ENCODE results near the gene SASH1.
"Not testable (repeated sequence)": the region's sequence is repeated elsewhere in the genome, so short reads cannot be mapped to it uniquely, and the experiment has no call there.

The SASH1 gene

GRCh38 chr6:148329596-148330381 lies 12.8 kb upstream of the SASH1 start:
- DNase-seq (ENCODE audit: low read depth): no peak

DNA sequence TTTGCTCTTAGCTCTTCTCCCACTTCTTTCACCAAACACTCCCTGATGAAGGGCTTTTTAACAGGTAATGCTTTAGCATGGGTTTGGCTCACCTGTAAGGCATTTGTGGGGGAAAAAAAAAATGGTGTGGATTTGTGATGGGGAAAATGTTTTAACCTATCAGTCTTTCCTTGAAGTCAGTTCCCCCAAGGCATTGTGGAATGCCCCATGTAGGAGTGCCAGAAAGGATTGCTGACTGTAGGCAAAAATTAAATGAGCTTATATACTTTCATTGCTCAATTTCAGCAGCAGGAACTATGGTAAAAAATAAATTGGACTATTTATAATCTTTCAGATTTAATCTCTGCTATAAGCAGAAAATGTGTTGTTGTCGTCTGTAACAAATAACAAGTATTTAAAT lies 10.6 kb upstream of the SASH1 start:
- no peak for DNase-seq (ENCODE audit: low read depth)

DNA sequence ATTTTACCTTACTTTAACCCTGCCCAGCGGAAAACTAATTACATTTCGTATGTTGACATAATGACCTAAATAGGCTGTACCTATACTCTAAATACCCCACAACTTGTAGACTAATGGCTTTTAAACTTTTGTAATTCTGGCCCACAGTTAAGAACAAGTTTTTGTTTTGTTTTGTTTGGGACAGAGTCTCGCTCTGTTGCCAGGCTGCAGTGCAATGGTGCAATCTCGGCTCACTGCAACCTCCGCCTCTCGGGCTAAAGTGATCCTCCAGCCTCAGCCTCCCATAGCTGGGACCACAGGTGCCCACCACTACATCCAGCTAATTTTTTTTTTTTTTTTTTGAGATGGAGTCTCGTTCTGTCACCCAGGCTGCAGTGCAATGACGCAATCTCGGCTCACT lies 5.7 kb upstream of the SASH1 start:
- DNase-seq (ENCODE audit: low read depth): no peak

- no peak for DNase-seq (ENCODE audit: low read depth)
Observed at GRCh38 chr6:148339766-148340165, 2.9 kb upstream of the SASH1 start.

- no peak for DNase-seq (ENCODE audit: low read depth)
Observed at GRCh38 chr6:148340586-148341297, 1.9 kb upstream of the SASH1 start.

DNA sequence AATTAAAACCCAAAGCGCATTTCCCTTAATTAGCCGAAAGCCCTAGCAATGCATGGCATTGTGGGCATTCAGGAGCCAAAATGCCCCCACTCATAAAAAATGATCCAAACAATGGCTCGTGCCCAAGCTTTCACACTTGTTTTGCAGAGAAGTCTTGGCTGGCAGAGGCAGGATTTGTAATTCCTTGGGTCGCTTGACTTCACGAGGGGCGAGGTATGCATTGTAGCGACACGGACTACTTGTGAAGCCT lies 613 bp upstream of the SASH1 start:
- no peak for DNase-seq (ENCODE audit: low read depth)

DNA sequence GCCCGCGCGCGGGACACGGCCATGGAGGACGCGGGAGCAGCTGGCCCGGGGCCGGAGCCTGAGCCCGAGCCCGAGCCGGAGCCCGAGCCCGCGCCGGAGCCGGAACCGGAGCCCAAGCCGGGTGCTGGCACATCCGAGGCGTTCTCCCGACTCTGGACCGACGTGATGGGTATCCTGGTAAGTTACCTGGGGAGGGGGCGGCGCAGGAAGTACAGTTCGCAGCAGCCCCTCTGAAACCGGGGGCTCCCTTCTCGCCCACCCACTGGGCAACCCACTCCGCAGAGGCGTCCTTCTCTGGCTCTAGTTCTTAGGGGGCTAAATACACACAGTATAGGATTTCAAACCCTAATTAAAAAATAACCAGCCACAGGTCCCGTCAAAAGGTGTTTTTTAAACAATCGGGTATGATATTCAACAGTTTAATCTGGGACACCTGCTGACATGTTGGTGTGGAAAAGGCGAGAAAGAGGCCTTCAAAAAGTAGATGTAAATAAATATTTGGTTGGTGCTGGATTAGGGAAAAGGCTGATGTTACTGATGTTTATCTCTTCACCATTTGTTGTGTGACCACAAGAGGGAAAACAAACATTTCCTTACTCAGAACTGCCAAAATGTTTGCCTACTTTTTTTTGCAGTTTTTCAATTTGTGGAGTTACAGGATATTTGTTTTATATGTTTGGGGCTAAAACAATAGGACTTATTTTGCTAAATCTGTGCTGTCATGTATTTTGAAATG lies 577 bp downstream of the SASH1 start:
- DNase-seq (ENCODE audit: low read depth): no peak

- DNase-seq (ENCODE audit: low read depth): no peak
Observed at GRCh38 chr6:148345176-148345575, 2.5 kb downstream of the SASH1 start.

GRCh38 chr6:148345578-148345977 lies 2.9 kb downstream of the SASH1 start:
- no peak for DNase-seq (ENCODE audit: low read depth)

DNA sequence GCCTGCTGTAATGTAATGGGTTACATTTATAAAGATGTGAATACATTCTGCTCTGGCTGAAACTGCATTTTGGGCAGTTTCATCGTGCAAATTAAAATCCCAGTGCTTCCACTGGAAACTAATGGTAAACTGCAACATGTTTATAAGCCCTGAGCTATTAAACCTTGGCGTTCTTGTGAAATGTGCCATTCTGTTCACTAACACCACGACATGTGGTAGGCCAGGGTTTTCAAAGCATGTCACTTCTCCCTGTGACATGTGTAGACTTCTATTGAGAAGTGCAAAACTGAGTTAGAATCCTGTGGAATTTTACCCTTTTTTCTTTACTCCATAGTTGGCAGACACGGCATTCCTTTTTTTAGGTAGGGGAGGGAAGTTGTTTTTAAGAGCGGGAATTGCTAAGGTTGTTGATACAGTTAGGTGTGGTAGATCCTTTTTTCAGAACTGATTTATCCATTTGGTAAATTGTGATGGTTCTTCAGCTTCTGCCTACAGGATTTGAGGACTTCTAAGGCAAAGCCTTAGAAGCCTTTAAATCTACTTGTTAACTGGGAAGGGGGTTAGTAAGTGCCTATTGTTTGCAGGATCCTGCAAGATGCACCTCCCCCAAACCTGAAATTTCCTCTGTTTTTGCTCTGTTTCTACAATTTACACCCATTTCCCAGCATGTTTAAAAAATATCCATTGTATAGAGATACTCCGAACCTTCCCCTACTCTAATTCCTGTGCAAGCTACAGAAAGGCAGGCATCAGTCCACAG lies 4.2 kb downstream of the SASH1 start:
- no peak for DNase-seq (ENCODE audit: low read depth)

- no peak for DNase-seq (ENCODE audit: low read depth)
Observed at GRCh38 chr6:148347441-148348054, 4.9 kb downstream of the SASH1 start.

DNA sequence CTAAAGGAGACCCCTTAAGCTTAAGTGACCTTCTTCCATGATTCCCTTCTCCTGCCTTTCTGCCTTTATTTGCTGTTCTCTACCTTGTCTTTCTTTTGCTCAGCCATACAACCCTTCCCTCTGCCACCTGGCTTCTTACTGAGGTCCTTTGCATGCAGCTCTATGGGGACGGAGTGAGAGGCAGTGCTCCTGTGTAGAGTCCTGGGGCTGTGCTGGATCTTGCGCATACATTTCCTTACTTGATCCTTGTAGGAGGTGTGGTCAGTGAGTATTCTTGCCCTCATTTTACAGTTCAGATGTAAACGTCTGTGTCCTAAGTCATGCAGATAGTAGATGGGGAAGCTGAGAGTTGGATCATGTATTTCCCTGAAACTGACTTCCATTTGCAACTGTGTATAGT lies 5.7 kb downstream of the SASH1 start:
- no peak for DNase-seq (ENCODE audit: low read depth)

- DNase-seq (ENCODE audit: low read depth): no peak
Observed at GRCh38 chr6:148348778-148349177, 6.1 kb downstream of the SASH1 start.

GRCh38 chr6:148349466-148349865 lies 6.8 kb downstream of the SASH1 start:
- no peak for DNase-seq (ENCODE audit: low read depth)

DNA sequence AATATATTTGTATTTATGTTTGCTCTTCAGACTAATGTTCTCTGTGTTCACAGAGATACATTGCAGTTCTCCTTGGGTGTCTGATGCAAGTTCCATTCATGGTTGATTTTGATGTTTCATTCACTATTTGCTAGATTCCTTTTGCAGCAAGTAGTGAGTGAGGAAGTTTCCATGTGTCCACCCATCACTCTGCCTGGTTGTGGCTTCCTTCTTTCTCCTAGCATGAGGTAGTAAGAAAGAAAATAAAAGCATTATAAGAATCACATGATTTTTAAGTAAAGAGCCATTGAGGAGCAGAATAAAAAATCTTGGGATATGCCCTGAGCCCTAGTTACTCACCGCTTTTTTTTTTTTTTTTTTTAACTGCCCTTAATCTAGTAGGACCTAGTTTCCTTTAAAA lies 8.7 kb downstream of the SASH1 start:
- no peak for DNase-seq (ENCODE audit: low read depth)

DNA sequence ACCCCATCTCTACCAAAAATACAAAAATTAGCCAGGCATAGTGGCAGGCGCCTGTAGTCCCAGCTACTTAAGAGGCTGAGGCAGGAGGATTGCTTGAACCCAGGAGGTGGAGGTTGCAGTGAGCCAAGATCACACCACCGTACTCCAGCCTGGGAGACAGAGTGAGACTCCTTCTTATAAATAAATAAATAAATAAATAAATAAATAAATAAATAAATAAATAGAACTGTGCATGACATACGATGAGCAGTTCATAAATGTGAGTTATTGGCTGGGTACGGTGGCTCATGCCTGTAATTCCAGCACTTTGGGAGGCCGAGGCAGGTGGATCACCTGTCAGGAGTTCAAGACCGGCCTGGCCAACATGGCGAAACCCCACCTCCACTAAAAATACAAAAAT lies 9.8 kb downstream of the SASH1 start:
- DNase-seq (ENCODE audit: low read depth): not testable (repeated sequence)

- DNase-seq (ENCODE audit: low read depth): no peak
Observed at GRCh38 chr6:148358196-148358785, 15.7 kb downstream of the SASH1 start.

DNA sequence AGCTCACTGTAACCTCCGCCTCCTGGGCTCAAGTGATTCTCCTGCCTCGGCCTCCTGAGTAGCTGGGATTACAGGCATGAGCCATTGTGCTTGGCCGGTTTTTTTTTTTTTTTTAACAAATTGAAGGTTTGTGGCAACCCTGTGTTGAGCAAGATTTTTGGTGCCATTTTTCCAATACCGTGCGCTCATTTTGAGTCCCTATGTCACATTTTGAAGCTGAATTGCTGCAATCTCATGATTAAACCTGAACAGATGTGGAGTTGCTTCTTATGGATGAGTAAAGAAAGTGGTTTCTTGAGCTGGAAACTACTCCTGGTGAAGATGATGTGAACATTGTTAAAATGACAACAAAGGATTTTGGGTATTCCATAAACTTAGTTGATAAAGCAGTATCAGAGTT lies 16.6 kb downstream of the SASH1 start:
- DNase-seq (ENCODE audit: low read depth): no peak

DNA sequence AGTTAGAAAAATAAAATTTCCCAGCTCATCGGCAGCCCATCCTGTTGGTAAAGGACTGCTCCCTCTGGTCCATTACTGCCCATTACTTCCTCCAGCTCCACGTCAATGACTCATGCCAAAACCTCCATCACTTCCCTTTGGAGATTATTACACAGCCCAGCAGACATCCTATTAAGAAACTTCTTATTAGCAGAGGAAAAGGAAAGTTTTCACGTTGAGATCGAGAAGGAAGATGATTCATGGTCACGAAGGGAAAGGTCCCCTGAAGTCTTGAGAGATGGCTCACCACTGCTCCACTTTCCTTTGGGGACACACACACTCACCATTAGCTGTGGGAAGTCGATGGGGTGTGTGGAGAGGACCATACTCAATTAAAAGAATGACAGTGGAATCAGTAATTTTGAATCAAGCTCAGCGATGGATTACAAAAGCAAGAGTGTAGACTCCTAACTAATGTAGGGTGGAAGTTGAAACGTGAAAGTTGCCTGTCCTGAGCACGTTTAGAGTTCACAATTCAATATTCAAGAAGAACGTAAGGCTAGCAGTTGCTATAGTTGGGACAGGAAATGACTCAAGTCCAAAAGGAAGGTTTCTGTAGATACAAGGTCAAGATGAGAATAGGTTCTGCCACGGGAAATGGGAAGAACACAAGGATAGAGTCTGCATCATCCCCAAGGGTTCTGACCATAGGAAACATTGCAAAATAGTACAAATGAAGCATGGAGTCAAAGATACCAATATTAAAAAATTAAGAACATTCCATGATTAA lies 21.6 kb downstream of the SASH1 start:
- no peak for DNase-seq (ENCODE audit: low read depth)

DNA sequence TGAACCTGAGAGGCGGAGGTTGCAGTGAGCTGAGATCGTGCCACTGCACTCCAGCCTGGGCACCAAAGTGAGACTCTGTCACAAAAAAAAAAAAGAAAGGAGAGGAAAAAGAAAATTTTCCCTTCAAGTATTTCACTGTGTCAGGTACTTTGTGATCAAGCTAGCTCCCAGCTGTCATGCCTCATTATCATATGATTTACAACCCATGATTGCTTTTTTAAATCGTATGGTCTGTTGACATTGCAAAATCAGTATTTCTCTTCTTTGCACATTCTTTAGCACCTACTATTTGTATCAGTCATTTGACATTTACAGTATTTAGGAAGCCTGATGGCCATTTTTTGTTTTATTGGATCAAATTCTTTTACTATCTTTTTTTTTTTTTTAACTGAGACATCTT lies 22.4 kb downstream of the SASH1 start:
- no peak for DNase-seq (ENCODE audit: low read depth)

DNA sequence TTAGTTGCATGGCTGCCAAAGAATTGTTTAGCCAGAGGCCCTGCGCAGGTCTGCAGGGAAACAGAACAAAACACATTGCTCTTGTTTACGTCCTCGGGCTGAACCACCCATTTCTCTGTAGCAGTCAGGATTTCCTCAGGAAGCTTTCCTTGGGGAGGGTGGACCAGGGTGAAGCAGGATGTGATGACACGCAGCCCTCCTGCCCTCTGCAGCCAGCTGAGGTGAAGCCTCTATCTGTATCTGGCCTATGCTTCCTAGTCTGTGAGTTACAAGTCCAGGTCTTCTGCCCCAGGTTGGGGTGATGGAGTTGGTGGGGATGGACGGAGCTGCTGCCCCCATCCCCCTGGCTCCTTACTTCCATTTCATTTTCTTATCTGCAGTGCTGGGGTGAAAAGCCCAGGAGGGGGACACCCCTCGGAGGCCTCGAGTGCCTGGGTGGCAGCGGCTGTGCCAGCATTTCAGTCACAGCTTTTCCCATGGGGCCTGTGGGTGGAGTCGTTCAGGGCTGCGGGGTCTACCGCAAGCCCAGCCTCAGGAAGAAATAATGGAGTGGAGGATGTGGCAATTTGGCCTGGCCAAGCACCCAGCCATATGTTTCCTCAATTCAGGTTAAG lies 24.9 kb downstream of the SASH1 start:
- DNase-seq (ENCODE audit: low read depth): no peak
